Endothelial cell of umbilical vein (primary cell): ENCODE measurements around the gene TSPEAR. TPM values are rescaled to one million over a fixed set of nuclear protein-coding genes. Genes with fewer than 3 reads are reported as not detected.

Experiments used
- BruUV-seq: library from RNA; stranded (reverse); fragments of 400-500 nt; replicated peaks from 2 replicates; lab custom pipeline; 2021; lab: Mats Ljungman, UMichigan
- CTCF ChIA-PET: fragments of 300-600, 350-600 bp; sonication (Branson Sonifier 250); formaldehyde crosslinking; loops from one replicate; lab custom pipeline; 2021; ENCODE audit warnings: antibody characterized with exemption, inconsistent platforms; lab: Charles Lee
- POLR2A ChIA-PET: fragments of 300-600, 350-600 bp; sonication (Branson Sonifier 250); formaldehyde crosslinking; loops from one replicate; lab custom pipeline; 2021; ENCODE audit warnings: antibody characterized with exemption, inconsistent platforms; lab: Charles Lee
- DNase-seq: peaks from one replicate; pipeline ENCODE4 v3.0.0-alpha.2; 2011; ENCODE audit warnings: low read depth, low spot score
- FAIRE-seq: peaks from 2 replicates; lab custom pipeline; 2011; peaks lifted over from hg19 to GRCh38; lab: Jason Lieb, UNC
- H2AFZ ChIP-seq: 2 replicates; pipeline ENCODE4 v1.6.0; 2012; ENCODE audit warnings: low read depth, low read length, control low read depth, inconsistent platforms
- H3K27ac ChIP-seq: 2 replicates; pipeline ENCODE4 v1.5.1; 2011; ENCODE audit warnings: low read depth, mild to moderate bottlenecking, control low read depth, low read length, moderate library complexity; ENCODE audit not compliant: insufficient read depth
- H3K27me3 ChIP-seq, 2 experiments: 2 replicates each; pipeline versions ENCODE4 v1.6.0 to v1.6.1; 2011; ENCODE audit warnings: low read length in 2 of 2, mixed read lengths in 1 of 2; ENCODE audit not compliant: control insufficient read depth in 2 of 2, insufficient read depth in 2 of 2
- H3K36me3 ChIP-seq, 2 experiments: 2 replicates in 1 of 2; 3 replicates in 1 of 2; pipeline ENCODE4 v1.5.1; 2011; ENCODE audit warnings: low read length in 2 of 2, mild to moderate bottlenecking in 1 of 2, moderate library complexity in 1 of 2; ENCODE audit not compliant: control insufficient read depth in 2 of 2, insufficient read depth in 2 of 2; ENCODE audit errors: extremely low read depth in 1 of 2
- H3K4me1 ChIP-seq: 3 replicates; pipeline ENCODE4 v1.5.1; 2011; ENCODE audit warnings: mild to moderate bottlenecking, low read length; ENCODE audit not compliant: control insufficient read depth, insufficient read depth; ENCODE audit errors: extremely low read depth
- H3K4me2 ChIP-seq: 2 replicates; pipeline ENCODE4 v1.6.1; 2011; ENCODE audit warnings: low read length, control low read depth, mixed read lengths; ENCODE audit not compliant: insufficient read depth
- H3K4me3 ChIP-seq, 3 experiments: fragments of 200-600 bp in 1 of 3; sonication (generic), shearing (Covaris generic) in 1 of 3; replicated peaks in 1 of 3; 2 replicates each; pipeline ENCODE4 v1.5.1; 2011 to 2016; ENCODE audit warnings: control low read depth in 3 of 3, low read length in 3 of 3, mild to moderate bottlenecking in 2 of 3, inconsistent platforms in 1 of 3, low read depth in 1 of 3, moderate library complexity in 1 of 3; ENCODE audit not compliant: insufficient read depth in 1 of 3
- H3K79me2 ChIP-seq: 2 replicates; pipeline ENCODE4 v1.6.0; 2012; ENCODE audit warnings: low read length, inconsistent platforms; ENCODE audit not compliant: control insufficient read depth, insufficient read depth
- H3K9ac ChIP-seq: replicated peaks from 2 replicates; pipeline ENCODE3; 2011; ENCODE audit warnings: low read length, control low read depth; ENCODE audit not compliant: insufficient read depth; ENCODE audit errors: extremely low read depth
- H3K9me1 ChIP-seq: replicated peaks from 3 replicates; pipeline ENCODE4 v1.6.0; 2011; ENCODE audit warnings: mild to moderate bottlenecking, low read length; ENCODE audit not compliant: control insufficient read depth, insufficient read depth; ENCODE audit errors: extremely low read depth
- H3K9me3 ChIP-seq: replicated peaks from 2 replicates; pipeline ENCODE4 v1.5.1; 2012; ENCODE audit warnings: low read length, inconsistent platforms; ENCODE audit not compliant: control insufficient read depth, insufficient read depth
- H4K20me1 ChIP-seq: replicated peaks from 2 replicates; pipeline ENCODE3; 2011; ENCODE audit warnings: mild to moderate bottlenecking, low read length; ENCODE audit not compliant: control insufficient read depth, insufficient read depth; ENCODE audit errors: extremely low read depth
- EZH2 ChIP-seq: IDR thresholded peaks from 2 replicates; pipeline ENCODE4 v1.6.1; 2012; ENCODE audit warnings: borderline replicate concordance, low read depth, mild to moderate bottlenecking, moderate library complexity, low read length, inconsistent platforms; ENCODE audit not compliant: severe bottlenecking
- FOS ChIP-seq: IDR thresholded peaks from 2 replicates; pipeline ENCODE4 v1.6.1; 2011; ENCODE audit warnings: mild to moderate bottlenecking, low read length, moderate library complexity, borderline replicate concordance; ENCODE audit not compliant: insufficient read depth
- GATA2 ChIP-seq: IDR thresholded peaks from 2 replicates; pipeline ENCODE4 v1.7.0; 2011; ENCODE audit warnings: low read depth, mild to moderate bottlenecking, moderate library complexity, mixed read lengths, low read length; ENCODE audit not compliant: insufficient read length, insufficient read depth
- JUN ChIP-seq: IDR thresholded peaks from 2 replicates; pipeline ENCODE4 v1.6.1; 2011; ENCODE audit warnings: borderline replicate concordance, low read depth; ENCODE audit not compliant: insufficient read length, insufficient read depth
- MYC ChIP-seq: IDR thresholded peaks from one replicate; pipeline ENCODE4 v1.6.1; 2011; ENCODE audit warnings: mild to moderate bottlenecking, low read depth, low read length
- POLR2A ChIP-seq: IDR thresholded peaks from 2 replicates; pipeline ENCODE4 v1.6.1; 2012; ENCODE audit warnings: low read depth, mild to moderate bottlenecking, control low read depth, low read length
- POLR2AphosphoS5 ChIP-seq: IDR thresholded peaks from 2 replicates; pipeline ENCODE4 v1.6.1; 2012; ENCODE audit warnings: low read depth, mild to moderate bottlenecking, control low read depth, low read length, moderate library complexity; ENCODE audit not compliant: insufficient read depth
- dilution Hi-C: fragments of 300-500 bp; cut with MboI; formaldehyde crosslinking; loops from one replicate; pipeline ENCODE4 v1.15.0; 2019; ENCODE audit warnings: low sequenced_read_pairs; ENCODE audit not compliant: extremely low pct_ligation_motif_present
- intact Hi-C: fragments of 100-400 bp; cut with micrococcal nuclease; formaldehyde crosslinking; loops from one replicate; pipeline ENCODE4 v1.10.0; 2022
- polyA plus RNA-seq, 4 experiments: library from polyadenylated mRNA; depleted of rRNA in 3 of 4; stranded (reverse) in 3 of 4; unstranded in 1 of 4; fragments of >200 nt; gene quantifications; 2 replicates each; pipeline versions ENCODE4 v1.2.1 to v1.2.3, GENCODE V29; 2011 to 2012; ENCODE audit warnings: missing spikeins in 1 of 4
- total RNA-seq: library from RNA; stranded (reverse); gene quantifications from 2 replicates; pipeline ENCODE4 v1.2.3, GENCODE V29; 2021
- TF ChIP-seq, protein P1 (sequence below): IDR thresholded peaks from 2 replicates; pipeline ENCODE4 v1.6.1; 2011; ENCODE audit not compliant: insufficient read depth, insufficient read length
- TF ChIP-seq, protein P2 (sequence below), 2 donors: IDR thresholded peaks; 1 replicate in 1 of 2; 2 replicates in 1 of 2; pipeline ENCODE4 v1.5.1; 2011; ENCODE audit warnings: low read length in 2 of 2, mild to moderate bottlenecking in 2 of 2, moderate library complexity in 2 of 2, control low read depth in 1 of 2, inconsistent platforms in 1 of 2, low read depth in 1 of 2; ENCODE audit not compliant: insufficient read depth in 1 of 2; ENCODE audit errors: extremely low read depth in 1 of 2

The TSPEAR gene
- total and polyA plus RNA-seq, 2 donors (not counting 3 experiments of a cell fraction or from before 2014, with no cell fraction given): 0.01 TPM; not detected in 1

- CTCF ChIA-PET: interaction anchor here (0.7 kb wide), 1 partner anchor 19 kb away, joined by 3 read pairs; the partner anchor contains the start of gene KRTAP10-6
- H3K4me3 ChIP-seq: no peak overlapping the region
- dilution Hi-C loops (no loop called here), intact Hi-C loops (no loop called here)
- H3K4me2 ChIP-seq: no peak overlapping the region
- H3K9me1 ChIP-seq: no peaks in the 10 kb centered on the region
- H3K27ac ChIP-seq: no peak overlapping the region
- H3K27me3 ChIP-seq: no peaks in the 10 kb centered on the region
- no peaks in the 10 kb centered on the region for H3K79me2 ChIP-seq
- FAIRE-seq (no peak), DNase-seq (no peak)
- H4K20me1 ChIP-seq: no peaks in the 10 kb centered on the region
- POLR2A ChIA-PET: no interaction called here
- H2AFZ ChIP-seq: no peak overlapping the region
- BruUV-seq: no TSS peak
- no peaks in the 10 kb centered on the region for H3K4me1 ChIP-seq
- no peak overlapping the region for H3K9ac ChIP-seq
- TF ChIP-seq, protein P1, sequence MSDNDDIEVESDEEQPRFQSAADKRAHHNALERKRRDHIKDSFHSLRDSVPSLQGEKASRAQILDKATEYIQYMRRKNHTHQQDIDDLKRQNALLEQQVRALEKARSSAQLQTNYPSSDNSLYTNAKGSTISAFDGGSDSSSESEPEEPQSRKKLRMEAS: no peak
- TF ChIP-seq MYC (no peak), GATA2 (no peak), FOS (no peak), JUN (no peak), POLR2AphosphoS5 (no peak), EZH2 (no peak), POLR2A (no peak)
- TF ChIP-seq, protein P2, sequence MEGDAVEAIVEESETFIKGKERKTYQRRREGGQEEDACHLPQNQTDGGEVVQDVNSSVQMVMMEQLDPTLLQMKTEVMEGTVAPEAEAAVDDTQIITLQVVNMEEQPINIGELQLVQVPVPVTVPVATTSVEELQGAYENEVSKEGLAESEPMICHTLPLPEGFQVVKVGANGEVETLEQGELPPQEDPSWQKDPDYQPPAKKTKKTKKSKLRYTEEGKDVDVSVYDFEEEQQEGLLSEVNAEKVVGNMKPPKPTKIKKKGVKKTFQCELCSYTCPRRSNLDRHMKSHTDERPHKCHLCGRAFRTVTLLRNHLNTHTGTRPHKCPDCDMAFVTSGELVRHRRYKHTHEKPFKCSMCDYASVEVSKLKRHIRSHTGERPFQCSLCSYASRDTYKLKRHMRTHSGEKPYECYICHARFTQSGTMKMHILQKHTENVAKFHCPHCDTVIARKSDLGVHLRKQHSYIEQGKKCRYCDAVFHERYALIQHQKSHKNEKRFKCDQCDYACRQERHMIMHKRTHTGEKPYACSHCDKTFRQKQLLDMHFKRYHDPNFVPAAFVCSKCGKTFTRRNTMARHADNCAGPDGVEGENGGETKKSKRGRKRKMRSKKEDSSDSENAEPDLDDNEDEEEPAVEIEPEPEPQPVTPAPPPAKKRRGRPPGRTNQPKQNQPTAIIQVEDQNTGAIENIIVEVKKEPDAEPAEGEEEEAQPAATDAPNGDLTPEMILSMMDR (IDR thresholded peaks at IDR 0.05; ENCODE audit: extremely low read depth in 1 of 2, insufficient read depth in 1 of 2, low read depth in 1 of 2, low read length in 2 of 2): no peak
- no peaks in the 10 kb centered on the region for H3K36me3 ChIP-seq
- H3K9me3 ChIP-seq: no peaks in the 10 kb centered on the region
Measured at GRCh38 chr21:44572959-44573583, 138.3 kb downstream of the TSPEAR start.
